GM19240 (cell line): ENCODE data around the gene RBM17.
"Not testable (repeated sequence)": the region's sequence is repeated elsewhere in the genome, so short reads cannot be mapped to it uniquely, and the experiment has no call there.

Experiments
- DNase-seq: peaks from one replicate; pipeline ENCODE4 v3.0.0; 2011; ENCODE audit warnings: low spot score; ENCODE audit not compliant: insufficient read length

RBM17 gene

DNA sequence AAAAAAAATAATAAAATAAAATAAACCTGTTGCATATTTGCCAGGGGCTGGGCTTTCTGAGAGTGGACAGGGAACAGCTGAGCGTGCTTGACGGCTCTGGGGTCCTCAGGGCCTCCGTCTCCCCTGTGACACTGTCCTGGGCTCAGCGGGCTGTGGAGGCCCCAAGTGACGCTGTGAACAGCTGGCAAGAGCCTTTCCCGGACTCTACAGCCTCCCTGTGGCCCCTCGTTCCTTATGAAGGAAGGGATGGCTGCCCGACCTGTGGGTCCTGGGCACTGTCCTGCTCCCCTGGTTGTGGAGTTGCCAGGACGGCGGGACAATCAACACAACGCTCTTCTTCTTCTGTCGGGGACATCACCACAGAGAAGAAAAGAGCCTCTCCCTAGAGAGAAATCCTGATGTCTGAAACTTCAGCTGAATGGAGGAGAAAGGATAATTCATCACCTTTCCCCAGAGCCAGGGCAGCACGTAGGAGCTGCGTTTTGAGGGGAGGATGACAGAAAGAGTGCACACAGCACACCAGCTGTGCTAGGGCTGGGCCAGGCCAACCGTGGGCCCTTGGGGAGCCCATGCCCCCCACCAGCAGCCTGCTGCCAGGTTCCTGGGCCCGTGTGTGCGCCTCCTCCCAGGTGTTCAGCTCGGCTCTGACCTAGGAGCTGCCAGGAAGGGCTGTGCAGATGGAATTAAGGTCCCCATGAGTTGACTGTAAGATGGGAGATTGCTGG is 45.4 kb downstream of the RBM17 start:
- DNase-seq = no peak

- no peak for DNase-seq
Measured at GRCh38 chr10:6135039-6135438, 46.2 kb downstream of the RBM17 start.

- no peak for DNase-seq
Measured at GRCh38 chr10:6135589-6136168, 46.8 kb downstream of the RBM17 start.

DNA sequence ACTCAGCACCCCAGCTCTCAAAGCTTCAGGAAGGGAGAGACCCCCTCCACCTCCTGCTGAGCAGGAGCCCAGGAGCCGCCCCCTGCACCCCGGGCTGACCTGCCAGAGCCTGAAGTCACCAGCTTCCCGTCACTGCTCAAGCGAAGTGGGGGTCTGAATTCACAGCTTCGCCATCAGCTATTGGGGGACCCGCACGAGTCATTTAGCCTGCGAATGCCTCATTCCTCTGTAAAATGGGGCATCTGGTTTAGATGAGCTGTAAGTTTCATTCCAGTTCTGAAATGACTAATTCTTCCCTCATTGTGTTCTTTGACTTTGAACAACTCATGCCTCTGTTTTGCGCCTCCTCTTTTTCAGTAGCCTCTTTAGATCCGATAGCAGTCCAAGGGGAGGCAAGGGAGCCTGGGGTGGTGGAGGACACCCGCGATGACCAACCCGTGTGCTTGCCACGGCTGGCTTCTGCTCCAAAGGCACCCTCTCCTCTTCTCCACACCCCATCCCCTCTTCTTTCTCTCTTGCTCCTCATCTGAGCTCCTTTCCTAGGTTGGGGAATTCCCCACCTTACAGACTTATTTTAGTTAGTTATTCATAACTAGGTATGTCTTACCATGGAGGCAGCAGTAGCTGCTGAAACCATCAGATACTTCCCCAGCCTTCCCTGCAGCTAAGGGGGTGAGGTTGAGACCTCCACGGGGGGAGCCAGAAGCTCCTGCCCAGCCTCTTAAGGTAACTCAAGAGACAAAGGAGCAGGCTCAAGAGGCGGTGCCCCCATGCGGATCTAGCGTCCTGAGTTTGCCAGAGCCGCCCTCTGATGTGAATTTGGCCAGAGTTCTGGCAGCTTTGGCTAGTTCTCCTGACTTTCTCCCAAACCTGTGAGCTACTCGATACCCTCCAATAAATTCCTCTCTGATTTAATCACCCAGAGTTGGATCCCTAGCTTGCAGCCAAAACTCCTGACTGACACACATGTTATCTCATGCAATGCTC is 47.7 kb downstream of the RBM17 start:
- no peak for DNase-seq

GRCh38 chr10:6138456-6138855 is 49.6 kb downstream of the RBM17 start:
- no peak for DNase-seq

GRCh38 chr10:6139470-6139869 is 50.6 kb downstream of the RBM17 start:
- no peak for DNase-seq

DNA sequence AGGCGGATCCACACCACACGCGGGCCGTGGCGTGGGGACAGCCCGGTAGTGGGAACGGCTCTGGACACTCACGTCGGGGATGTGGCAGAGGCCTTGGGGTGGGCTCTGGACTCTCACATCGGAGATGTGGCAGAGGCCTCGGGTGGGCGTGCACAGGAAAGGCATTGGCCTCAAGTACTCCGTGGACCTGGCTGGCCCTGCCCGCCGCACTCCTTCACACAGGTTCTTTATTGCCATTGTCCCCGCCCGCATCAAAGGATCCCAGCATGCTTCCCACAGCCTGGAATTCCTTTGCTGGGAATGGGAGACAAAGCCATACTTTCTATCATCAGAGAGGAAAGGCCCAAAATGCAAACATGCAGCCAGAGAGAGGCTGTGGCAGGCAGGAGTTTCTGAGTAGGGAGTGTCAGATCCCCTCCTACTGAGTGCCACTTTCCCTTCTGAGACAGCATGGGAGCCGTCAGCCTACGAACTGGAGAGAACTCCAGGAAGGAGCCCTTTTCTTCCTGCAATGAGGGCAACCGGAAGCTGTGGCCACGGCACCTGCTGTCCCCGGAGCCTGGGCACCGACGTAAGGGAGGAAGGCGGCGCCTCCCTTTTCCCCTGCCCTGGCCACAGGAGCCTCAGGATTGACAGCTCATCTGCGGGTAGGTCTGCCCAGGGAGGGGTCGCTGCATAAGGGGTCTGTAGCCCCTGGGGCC is 51.5 kb downstream of the RBM17 start:
- DNase-seq = no peak

- DNase-seq = no peak
Measured at GRCh38 chr10:6140965-6141295, 52.1 kb downstream of the RBM17 start.

- no peak for DNase-seq
Measured at GRCh38 chr10:6141296-6142151, 52.7 kb downstream of the RBM17 start.

DNA sequence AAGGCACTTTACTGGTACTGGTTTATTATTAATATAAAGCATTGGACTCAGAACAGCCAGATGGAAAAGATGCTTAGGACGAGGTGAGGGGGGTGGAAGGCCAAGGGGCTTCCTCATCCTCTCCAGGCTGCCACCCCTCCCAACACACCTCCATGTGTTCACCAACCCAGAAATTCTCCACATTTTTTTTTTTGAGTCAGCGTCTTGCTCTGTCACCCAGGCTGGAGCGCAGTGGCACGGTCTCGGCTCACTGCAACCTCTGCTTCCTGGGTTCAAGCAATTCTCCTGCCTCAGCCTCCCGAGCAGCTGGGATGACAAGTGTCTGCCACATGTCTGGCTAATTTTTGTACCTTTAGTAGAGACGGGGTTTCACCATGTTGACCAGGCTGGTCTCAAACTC is 53.4 kb downstream of the RBM17 start:
- DNase-seq = not testable (repeated sequence)

- DNase-seq = no peak
Measured at GRCh38 chr10:6142644-6143043, 53.8 kb downstream of the RBM17 start.

DNA sequence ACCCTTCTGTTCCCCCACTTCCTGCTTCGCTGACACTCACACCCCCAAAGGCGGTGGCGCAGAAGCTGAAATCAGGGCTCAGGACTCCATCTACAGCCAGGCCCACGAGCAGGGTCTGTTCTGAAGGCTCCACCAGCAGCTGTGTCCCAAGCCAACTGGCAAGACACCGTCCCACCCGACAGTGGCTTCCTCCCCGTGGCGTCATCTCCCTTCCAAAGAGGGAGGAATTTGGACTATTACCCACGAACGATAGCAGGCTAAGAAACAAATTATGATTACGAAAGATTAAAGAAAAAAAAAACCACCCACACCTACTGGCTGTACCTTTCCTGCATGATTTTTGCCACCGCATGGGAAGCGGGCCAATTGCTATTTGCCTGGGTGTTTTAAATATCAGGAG is 54.3 kb downstream of the RBM17 start:
- no peak for DNase-seq

DNA sequence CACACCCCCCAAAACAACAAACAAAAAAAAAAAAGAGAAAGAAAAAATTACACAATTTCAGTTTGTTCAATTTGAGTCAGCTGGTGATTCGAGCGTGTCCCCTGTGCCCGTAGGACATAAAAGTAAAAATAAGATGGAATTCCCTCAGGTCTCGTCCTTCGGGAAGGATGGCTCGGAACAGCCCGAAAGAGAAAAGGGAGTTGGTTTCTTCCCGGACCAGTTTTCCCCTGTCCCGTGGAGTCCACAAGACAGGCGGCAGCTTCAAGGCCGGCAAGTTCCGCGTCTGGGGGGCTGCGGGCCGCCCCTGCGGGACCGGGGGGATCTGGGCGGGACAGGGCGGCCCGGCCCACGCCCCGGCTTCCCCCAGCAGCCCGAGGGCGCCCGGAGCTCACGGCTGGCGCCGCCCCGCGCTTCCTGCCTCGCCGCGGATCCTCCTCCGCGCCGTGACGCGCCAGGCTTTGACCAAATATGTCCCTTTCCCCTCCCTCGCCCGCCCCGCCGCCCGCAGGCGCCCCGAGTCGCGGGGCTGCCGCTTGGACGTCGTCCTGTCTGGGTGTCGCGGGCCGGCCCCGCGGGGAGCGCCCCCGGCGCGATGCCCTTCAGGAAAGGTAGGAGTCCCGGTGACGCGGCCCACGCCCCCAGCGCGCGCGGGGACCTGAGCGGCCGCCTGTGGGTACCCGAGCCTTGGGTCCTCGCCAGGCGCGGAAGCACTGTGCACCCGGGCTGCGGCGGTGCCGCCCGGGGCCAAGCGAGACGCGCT is 55.8 kb downstream of the RBM17 start:
- DNase-seq = no peak

DNA sequence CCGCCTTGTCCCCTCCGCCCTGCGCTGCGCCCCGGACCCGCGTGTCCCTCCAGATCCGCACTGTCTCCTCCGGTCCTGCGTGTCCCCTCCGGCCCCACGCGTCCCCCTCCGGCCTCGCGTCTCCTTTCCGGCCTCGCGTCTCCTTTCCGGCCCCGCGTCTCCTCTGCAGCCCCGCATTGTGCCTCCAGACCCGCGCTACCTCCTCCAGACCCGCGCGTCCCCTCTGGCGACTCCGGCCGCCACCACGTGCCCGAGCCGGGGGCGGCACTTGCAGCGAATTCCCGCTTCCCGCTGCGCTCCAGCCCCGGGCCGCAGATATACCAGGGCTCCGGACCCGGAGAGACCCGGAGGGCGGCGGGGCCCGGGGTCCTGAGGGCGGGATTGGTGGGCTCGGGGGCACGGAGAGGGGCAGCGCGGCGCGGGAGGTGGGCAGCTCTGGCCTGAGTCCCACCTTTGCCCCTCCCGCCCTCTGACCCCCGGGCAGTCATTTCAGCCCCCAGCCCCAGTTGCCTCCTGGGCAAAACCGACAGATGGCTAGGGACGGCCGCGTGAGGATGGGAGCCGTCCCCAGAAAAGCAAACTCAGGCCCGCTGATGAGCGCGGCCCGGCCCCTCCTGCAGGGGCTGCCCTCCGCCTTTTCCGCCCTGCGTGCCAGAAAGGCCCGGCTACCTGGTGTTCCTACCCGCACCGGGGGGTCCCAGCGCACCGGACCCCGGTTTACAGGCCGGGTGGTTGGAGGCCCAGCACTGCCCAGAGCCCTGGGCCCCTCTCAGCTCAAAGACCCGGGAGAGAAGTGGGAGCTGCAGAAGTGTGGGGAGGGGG is 56.5 kb downstream of the RBM17 start:
- DNase-seq = no peak

GRCh38 chr10:6146013-6146785 is 57.4 kb downstream of the RBM17 start:
- no peak for DNase-seq

DNA sequence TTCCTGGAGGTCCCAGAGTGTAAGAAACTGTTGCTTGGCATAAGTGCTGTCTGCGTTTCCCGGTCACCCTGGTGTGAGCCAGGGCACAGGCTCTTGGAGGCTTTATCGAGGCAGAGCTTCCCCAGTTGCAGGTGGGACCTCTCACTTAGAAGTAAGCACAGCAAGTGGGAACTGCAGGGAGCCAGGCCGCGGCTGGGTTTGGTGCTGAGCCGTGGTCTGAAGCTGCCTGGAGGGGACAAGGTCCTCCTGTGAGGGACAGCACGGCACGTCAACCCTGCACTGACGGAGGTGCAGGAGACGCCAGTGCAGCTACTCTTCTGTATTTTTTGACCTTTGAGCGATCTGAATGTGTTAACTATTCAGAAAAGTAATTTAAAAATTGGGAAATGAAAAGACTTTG is 58.1 kb downstream of the RBM17 start:
- DNase-seq = no peak

- DNase-seq = no peak
Measured at GRCh38 chr10:6148251-6148701, 59.4 kb downstream of the RBM17 start.

DNA sequence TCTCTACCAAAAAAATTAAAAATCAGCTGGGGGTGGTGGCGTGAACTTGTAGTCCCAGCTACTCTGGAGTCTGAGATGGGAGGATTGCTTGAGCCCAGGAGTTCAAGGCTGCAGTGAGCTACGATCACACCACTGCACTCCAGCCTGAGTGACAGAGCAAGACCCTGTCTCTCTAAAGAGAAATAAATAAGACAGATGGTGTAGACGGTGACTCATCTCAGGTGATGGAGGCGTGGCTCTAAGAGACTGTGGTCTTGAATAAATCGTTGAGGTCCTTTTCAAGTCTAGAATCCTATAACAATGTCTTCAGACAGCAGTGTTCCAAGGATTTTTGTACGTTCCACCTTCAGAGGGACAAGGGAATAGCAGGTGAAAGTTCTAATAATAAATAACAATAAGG is 60.1 kb downstream of the RBM17 start:
- no peak for DNase-seq
